ENCODE measurements around the gene COL4A6.

GRCh38 chrX:108270739-108271396, 167.4 kb downstream of the COL4A6 start:
- TF ChIP-seq CTCF (IDR thresholded peaks at IDR 0.05; ENCODE audit: insufficient read depth, low read length, poor library complexity, severe bottlenecking): no peak
- no peak for TF ChIP-seq EZH2phosphoT487 (conservative IDR thresholded peaks at IDR 0.05; ENCODE audit: low read length)
